GM13977 (cell line): ENCODE results near the gene APOL2.
"Not testable (repeated sequence)": the region's sequence is repeated elsewhere in the genome, so short reads cannot be mapped to it uniquely, and the experiment has no call there.

Experiments used
- DNase-seq: peaks from one replicate; pipeline ENCODE4 v3.0.0; 2012; ENCODE audit warnings: low spot score
- in situ Hi-C: fragments of 300-500 bp; cut with MboI; formaldehyde crosslinking; loops from one replicate; pipeline ENCODE4 v1.12.0; 2022; ENCODE audit warnings: low sequenced_read_pairs, low pct_unique_long_range_greater_than_20kb, mixed read lengths, inconsistent platforms; ENCODE audit not compliant: unreplicated experiment
- TF ChIP-seq, protein P1 (sequence below): IDR thresholded peaks from 2 replicates; pipeline ENCODE4 v1.5.1; 2012; ENCODE audit warnings: mild to moderate bottlenecking, control low read depth; ENCODE audit not compliant: insufficient read depth; ENCODE audit errors: extremely low read depth, missing control alignments

Gene APOL2

DNA sequence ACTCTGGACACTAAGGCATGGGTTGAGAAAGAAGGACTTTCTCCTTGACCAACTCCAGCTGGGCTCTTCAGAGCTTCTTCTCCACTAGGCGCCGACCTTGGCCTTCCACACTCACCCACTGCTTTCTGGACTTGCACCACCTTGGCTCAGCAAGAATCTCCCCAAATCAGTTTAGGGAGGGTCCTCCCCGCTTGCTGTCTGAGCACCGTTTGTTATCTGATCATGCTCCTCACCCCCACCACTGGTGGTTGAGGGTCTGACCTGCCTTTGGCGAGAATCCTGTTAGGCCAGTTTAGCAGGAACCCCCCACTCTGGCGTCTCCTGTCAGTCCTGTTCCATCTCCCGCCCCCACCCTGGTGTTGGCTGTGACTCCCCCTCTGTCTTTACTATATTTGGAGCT lies 10.4 kb downstream of the APOL2 start:
- no peak for DNase-seq
- in situ Hi-C loops: no loop called here
- TF ChIP-seq, protein P1, sequence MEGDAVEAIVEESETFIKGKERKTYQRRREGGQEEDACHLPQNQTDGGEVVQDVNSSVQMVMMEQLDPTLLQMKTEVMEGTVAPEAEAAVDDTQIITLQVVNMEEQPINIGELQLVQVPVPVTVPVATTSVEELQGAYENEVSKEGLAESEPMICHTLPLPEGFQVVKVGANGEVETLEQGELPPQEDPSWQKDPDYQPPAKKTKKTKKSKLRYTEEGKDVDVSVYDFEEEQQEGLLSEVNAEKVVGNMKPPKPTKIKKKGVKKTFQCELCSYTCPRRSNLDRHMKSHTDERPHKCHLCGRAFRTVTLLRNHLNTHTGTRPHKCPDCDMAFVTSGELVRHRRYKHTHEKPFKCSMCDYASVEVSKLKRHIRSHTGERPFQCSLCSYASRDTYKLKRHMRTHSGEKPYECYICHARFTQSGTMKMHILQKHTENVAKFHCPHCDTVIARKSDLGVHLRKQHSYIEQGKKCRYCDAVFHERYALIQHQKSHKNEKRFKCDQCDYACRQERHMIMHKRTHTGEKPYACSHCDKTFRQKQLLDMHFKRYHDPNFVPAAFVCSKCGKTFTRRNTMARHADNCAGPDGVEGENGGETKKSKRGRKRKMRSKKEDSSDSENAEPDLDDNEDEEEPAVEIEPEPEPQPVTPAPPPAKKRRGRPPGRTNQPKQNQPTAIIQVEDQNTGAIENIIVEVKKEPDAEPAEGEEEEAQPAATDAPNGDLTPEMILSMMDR: no peak

DNA sequence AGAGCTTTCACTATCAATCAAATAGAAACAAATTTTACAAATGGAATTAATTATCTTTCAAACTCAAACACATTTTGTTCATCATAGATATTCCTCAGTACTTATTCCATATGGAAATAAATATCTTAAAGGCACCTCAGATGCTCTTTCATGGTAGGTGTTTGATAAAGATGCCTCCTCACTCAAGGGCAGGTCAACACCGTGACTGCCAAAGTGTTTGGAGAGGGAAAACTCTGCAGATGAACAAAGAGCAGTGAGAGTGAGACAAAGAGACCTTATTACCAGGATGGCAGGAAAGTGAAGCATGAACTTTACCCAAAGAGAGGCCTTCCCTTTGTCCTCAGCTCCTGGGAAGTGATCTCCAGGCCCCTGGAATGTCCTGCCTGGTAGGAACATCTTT lies 11.0 kb downstream of the APOL2 start:
- DNase-seq, in situ Hi-C loops: not testable (repeated sequence)

DNA sequence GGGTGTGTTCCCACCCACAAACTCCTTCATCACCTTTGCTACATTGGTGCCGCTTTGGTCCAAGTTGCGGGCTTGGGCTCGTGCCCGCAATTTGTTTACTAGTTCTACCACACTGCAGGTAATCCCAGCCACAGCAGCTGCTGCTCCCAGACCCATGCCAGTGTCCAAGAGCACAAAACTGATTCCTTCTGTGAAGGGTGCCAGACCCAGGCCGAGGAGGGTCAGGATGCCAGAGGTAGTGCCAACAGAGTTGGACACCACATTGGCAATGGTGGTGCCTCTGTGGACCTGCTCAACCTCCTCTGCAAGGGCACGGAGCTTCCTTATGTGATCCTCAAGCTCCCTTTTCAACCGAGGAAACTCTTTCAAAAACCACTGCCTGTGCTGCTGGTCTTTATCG lies 11.5 kb downstream of the APOL2 start:
- in situ Hi-C loops: no loop called here

DNA sequence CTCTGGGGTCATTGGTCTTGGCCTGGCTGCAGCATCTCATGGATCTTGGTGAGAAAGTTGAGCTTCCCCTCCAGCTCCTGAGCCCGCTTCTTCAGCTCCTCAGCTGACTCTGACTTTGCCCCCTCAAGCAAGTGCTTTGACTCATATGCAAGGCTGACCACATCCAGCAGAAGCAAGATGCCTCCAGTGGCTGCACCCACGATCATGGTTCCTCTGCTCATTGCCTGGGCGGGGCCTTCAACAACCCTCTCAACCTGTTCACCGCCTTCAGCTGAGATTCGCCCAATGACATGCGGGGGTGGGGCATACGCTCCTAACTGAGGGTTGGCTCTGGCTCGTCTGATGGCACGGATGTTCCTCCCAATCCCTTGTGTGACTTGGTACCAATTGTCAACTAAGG lies 11.9 kb downstream of the APOL2 start:
- in situ Hi-C loops: no loop called here
- DNase-seq: no peak
- TF ChIP-seq, protein P1: no peak

More for the DNA sequence above, 11.5 kb downstream of the APOL2 start:
- DNase-seq: no peak
- TF ChIP-seq, protein P1: no peak

DNA sequence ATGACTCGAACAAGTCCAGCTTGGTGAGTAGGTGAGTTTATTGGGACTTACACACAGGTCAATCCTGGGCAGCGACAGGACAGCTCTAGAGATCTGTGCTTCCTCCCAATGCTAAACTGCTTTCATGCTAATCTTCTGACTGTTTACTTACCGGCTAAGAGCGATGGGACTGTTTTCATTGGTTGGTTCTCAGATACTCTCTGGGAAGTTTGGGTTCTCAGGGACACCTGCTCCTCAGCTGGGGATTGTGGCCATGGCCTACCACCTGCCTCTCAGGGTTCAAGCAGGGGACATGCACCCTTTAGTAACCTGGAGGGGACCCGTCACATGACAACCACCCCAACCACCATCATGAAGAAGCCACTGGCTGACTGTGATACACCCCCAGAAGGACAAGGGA lies 13.1 kb downstream of the APOL2 start:
- no peak for DNase-seq
- in situ Hi-C loops: no loop called here
- TF ChIP-seq, protein P1: no peak

DNA sequence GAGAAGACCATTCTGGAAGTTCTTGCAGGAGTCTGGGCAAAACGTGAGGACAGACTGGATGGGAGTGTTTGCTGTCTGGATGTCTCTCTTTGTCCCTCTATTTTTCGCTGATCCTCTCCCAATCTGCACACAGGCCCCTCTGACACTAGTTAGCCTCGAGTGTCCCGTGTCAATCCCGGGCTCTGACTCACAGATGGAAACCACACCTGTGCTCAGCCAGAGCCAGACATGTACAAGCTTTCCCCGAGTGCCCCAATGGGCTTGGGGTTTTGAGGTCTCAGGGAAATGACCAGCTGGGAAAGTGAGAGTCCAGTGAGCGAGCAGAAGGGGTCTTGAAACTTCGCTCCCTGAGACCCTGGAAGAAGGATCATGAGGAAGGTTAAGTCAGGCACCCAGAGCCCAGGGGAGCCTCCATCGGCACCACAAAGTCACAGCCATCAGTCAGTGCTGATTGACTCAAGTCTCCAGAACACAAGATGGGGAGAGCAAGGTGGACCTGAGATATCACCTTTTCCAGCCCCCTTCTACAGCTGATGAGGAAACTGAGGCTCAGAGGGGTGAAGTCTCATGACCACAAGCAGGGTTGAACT lies 13.9 kb downstream of the APOL2 start:
- TF ChIP-seq, protein P1: no peak
- DNase-seq: no peak
- in situ Hi-C loops: no loop called here

DNA sequence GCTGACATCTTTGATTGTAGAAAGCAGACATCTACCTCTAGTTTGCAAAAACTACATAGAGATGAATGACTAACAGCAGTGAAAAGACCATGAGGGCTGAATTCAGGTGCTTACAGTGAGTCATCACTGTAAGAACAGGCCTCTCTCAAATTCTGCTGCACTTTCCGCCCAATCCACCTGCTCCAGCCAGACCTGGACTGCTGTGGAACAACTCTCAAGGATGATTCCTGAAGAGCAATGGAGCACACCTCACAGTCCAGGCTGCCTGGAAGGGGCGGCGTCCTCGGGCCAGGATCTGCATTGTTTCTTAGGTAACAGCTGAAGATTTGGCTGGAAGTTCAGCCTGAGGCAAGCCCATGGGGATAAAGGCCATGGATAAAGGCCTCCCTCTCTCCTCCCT lies 15.1 kb downstream of the APOL2 start:
- DNase-seq: no peak
- TF ChIP-seq, protein P1: no peak
- in situ Hi-C loops: no loop called here
